GM12878 (cell line): ENCODE measurements around the gene PEX26. TPM values are rescaled to one million over a fixed set of nuclear protein-coding genes. Genes with fewer than 3 reads are reported as not detected.

Source experiments
- ATAC-seq: fragments of 200-7000 bp; cut with Tn5 transposase; 3 replicates; pipeline ENCODE4 v1.9.1; 2020; ENCODE audit warnings: mild to moderate bottlenecking, moderate library complexity
- BruUV-seq: library from RNA; stranded (reverse); fragments of 400-500 nt; replicated peaks from 2 replicates; lab custom pipeline; 2021; lab: Mats Ljungman, UMichigan
- CTCF ChIA-PET: fragments of 300-600 bp; sonication (Branson Sonifier 250); formaldehyde crosslinking; extraction: SDS; loops from one replicate; lab custom pipeline; 2021; ENCODE audit warnings: inconsistent platforms; lab: Yijun Ruan, JAX
- POLR2A ChIA-PET: fragments of 350-600 bp; formaldehyde crosslinking; extraction: SDS; loops from one replicate; lab custom pipeline; 2021; ENCODE audit warnings: inconsistent platforms; lab: Charles Lee
- RAD21 ChIA-PET: fragments of 300-600 bp; sonication (Branson Sonifier 250); formaldehyde crosslinking; loops from one replicate; lab custom pipeline; 2023; ENCODE audit warnings: antibody characterized with exemption; ENCODE audit not compliant: unreplicated experiment; lab: Charles Lee
- SMC1A ChIA-PET: fragments of 300-600 bp; sonication (Branson Sonifier 250); formaldehyde crosslinking; loops from one replicate; lab custom pipeline; 2023; ENCODE audit not compliant: unreplicated experiment, uncharacterized antibody; lab: Charles Lee
- DNase-seq: peaks from one replicate; pipeline ENCODE4 v3.0.0-alpha.2; 2011; ENCODE audit warnings: low read depth, low spot score
- FAIRE-seq: peaks from 3 replicates; lab custom pipeline; 2011; peaks lifted over from hg19 to GRCh38; lab: Jason Lieb, UNC
- H2AFZ ChIP-seq: 2 replicates; pipeline ENCODE4 v1.6.0; 2011; ENCODE audit warnings: low read depth, low read length, control low read depth; ENCODE audit not compliant: control insufficient read depth
- H3K27ac ChIP-seq: 2 replicates; pipeline ENCODE4 v1.5.1; 2011; ENCODE audit warnings: control low read depth; ENCODE audit not compliant: control insufficient read depth, insufficient read depth
- H3K27me3 ChIP-seq, 2 experiments: replicated peaks in 1 of 2; 2 replicates each; pipeline versions ENCODE4 v1.6.0 to v1.6.1; 2011; ENCODE audit warnings: low read length in 1 of 2; ENCODE audit not compliant: control insufficient read depth in 2 of 2, insufficient read depth in 2 of 2
- H3K36me3 ChIP-seq, 2 experiments: 2 replicates each; pipeline ENCODE4 v1.5.1; 2011; ENCODE audit warnings: low read length in 1 of 2; ENCODE audit not compliant: control insufficient read depth in 2 of 2, insufficient read depth in 2 of 2
- H3K4me1 ChIP-seq: 2 replicates; pipeline ENCODE4 v1.6.1; 2011; ENCODE audit warnings: mild to moderate bottlenecking, low read length, moderate library complexity, mixed read lengths; ENCODE audit not compliant: control insufficient read depth, insufficient read depth
- H3K4me2 ChIP-seq: 2 replicates; pipeline ENCODE4 v1.6.0; 2011; ENCODE audit warnings: control low read depth; ENCODE audit not compliant: control insufficient read depth, insufficient read depth
- H3K4me3 ChIP-seq: fragments of 200-600 bp; sonication (generic); 2 replicates; pipeline ENCODE4 v1.5.1; 2016
- H3K79me2 ChIP-seq: 2 replicates; pipeline ENCODE4 v1.6.0; 2011; ENCODE audit warnings: low read length; ENCODE audit not compliant: control insufficient read depth, insufficient read depth
- H3K9ac ChIP-seq: 2 replicates; pipeline ENCODE4 v1.8.0; 2011; ENCODE audit warnings: low read length, control low read depth, mixed read lengths; ENCODE audit not compliant: control insufficient read depth, insufficient read depth
- H3K9me3 ChIP-seq: replicated peaks from 3 replicates; pipeline ENCODE4 v1.5.1; 2011; ENCODE audit warnings: mild to moderate bottlenecking, low read length; ENCODE audit not compliant: control insufficient read depth, insufficient read depth
- H4K20me1 ChIP-seq: 2 replicates; pipeline ENCODE4 v1.6.0; 2011; ENCODE audit not compliant: control insufficient read depth, insufficient read depth
- MYB ChIP-seq: fragments of 150-350 bp; IDR thresholded peaks from 2 replicates; pipeline ENCODE4 v1.6.1; 2014; ENCODE audit warnings: mild to moderate bottlenecking, low read depth, low read length, borderline replicate concordance
- NFYB ChIP-seq: IDR thresholded peaks from 2 replicates; pipeline ENCODE4 v1.6.1; 2011; ENCODE audit warnings: low read depth, mild to moderate bottlenecking, low read length, improper control_type of control experiment, moderate library complexity; ENCODE audit not compliant: insufficient read depth
- WGBS: methylation state at CpG from one replicate; pipeline ENCODE4 v1.1.6; 2016; ENCODE audit warnings: low lambda C conversion rate; ENCODE audit not compliant: insufficient replicate concordance, insufficient coverage; ENCODE audit errors: missing lambda C conversion rate; 5-methylcytosine and 5-hydroxymethylcytosine counted together
- in situ Hi-C: fragments of 300-500 bp; cut with MboI; formaldehyde crosslinking; loops from 9 replicates; pipeline ENCODE4 v1.14.3; 2018; ENCODE audit warnings: mixed read lengths
- intact Hi-C: fragments of 100-400 bp; cut with micrococcal nuclease; formaldehyde crosslinking; loops from one replicate; pipeline ENCODE4 v1.14.2; 2022; ENCODE audit not compliant: unreplicated experiment
- polyA plus RNA-seq, 11 experiments: library from polyadenylated mRNA; depleted of rRNA in 4 of 11; unstranded in 6 of 11; stranded (reverse) in 5 of 11; fragments of >200 nt; fragmentation: Nextera tagmentation in 4 of 11; fragmentation: Illumina TruSeq in 1 of 11; extraction: Ambion mirVana in 4 of 11; extraction: Trizol in 1 of 11; gene quantifications; 1 replicate in 1 of 11; 2 replicates in 10 of 11; pipeline versions ENCODE4 v1.2.1 to v1.2.3, GENCODE V29; 2011 to 2016; ENCODE audit warnings: inconsistent platforms in 2 of 11, missing spikeins in 2 of 11, low read depth in 1 of 11
- total RNA-seq, 4 experiments: library from RNA; depleted of rRNA in 3 of 4; stranded (reverse); fragments of >200 nt in 3 of 4; fragmentation: Illumina TruSeq in 1 of 4; extraction: Trizol in 1 of 4; gene quantifications; 2 replicates each; pipeline versions ENCODE4 v1.2.1 to v1.2.3, GENCODE V29; 2013 to 2021
- TF ChIP-seq, protein P1 (sequence below): IDR thresholded peaks from 2 replicates; pipeline ENCODE4 v1.6.1; 2011; ENCODE audit warnings: mild to moderate bottlenecking, low read depth, low read length, moderate library complexity; ENCODE audit not compliant: insufficient replicate concordance
- TF ChIP-seq, protein P2 (sequence below): fragments of 450-650 bp; IDR thresholded peaks from 2 replicates; pipeline ENCODE4 v1.6.1; 2016; ENCODE audit warnings: mild to moderate bottlenecking

Gene PEX26
- total and polyA plus RNA-seq, 10 of the 15 experiments (the other 5 are each of a cell fraction or from before 2014, with no cell fraction given) = 0.79 to 50.8 (median 22.4) TPM

DNA sequence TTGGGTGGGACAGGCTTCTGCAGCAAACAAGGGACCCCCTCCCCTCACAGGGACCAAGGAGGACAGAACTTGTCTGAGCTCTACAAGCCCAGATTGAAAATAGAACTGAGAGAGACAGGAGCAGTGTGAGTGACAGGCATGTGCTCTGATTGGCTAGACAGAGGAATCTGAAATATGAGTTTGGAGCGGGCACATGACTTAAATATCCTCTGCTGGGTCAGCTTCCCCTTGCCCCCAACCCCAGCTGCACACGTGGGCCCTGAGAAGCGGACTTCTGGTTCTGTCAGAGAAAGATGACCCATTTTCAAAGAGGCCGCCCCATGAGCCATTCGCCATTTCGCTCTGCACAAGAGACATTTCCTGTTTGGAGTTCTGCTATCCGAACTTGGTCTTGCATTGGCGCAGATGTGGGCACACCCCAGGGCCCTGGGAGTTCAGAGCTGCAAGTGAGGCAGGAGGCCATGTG is 38.1 kb downstream of the PEX26 start:
- Histone ChIP-seq H3K79me2 (peaks cover 21% of the 10 kb centered on the region), H2AFZ (no peak overlapping the region), H3K9me3 (no peaks in the 10 kb centered on the region; the same call in 2 of the 3 replicates), H4K20me1 (no peaks in the 10 kb centered on the region), H3K4me1 (peaks cover 17% of the 10 kb centered on the region), H3K4me2 (0 out of 2 replicates have a peak overlapping the region, but pooled peaks have one; percentile 32), H3K27me3 (no peaks in the 10 kb centered on the region; a peak in 1 of 4 replicates), H3K4me3 (no peak overlapping the region), H3K27ac (no peak overlapping the region), H3K9ac (no peak overlapping the region), H3K36me3 (no peaks in the 10 kb centered on the region)
- BruUV-seq = no TSS peak
- TF ChIP-seq NFYB = 0 out of 2 replicates have a peak, but pooled peaks have one; percentile 26
- TF ChIP-seq, protein P1, sequence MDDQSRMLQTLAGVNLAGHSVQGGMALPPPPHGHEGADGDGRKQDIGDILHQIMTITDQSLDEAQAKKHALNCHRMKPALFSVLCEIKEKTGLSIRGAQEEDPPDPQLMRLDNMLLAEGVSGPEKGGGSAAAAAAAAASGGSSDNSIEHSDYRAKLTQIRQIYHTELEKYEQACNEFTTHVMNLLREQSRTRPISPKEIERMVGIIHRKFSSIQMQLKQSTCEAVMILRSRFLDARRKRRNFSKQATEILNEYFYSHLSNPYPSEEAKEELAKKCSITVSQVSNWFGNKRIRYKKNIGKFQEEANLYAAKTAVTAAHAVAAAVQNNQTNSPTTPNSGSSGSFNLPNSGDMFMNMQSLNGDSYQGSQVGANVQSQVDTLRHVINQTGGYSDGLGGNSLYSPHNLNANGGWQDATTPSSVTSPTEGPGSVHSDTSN = peak; percentile 12
- TF ChIP-seq, protein P2, sequence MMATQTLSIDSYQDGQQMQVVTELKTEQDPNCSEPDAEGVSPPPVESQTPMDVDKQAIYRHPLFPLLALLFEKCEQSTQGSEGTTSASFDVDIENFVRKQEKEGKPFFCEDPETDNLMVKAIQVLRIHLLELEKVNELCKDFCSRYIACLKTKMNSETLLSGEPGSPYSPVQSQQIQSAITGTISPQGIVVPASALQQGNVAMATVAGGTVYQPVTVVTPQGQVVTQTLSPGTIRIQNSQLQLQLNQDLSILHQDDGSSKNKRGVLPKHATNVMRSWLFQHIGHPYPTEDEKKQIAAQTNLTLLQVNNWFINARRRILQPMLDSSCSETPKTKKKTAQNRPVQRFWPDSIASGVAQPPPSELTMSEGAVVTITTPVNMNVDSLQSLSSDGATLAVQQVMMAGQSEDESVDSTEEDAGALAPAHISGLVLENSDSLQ = peak; percentile 60; the same call in 1 of the 2 replicates
- TF ChIP-seq MYB = no peak
- DNase-seq (no peak), ATAC-seq (no peak), FAIRE-seq (no peak)
- in situ Hi-C loops = no loop called here
- intact Hi-C loops = no loop called here
- ChIA-PET SMC1A (interaction anchor here (0.7 to 1.4 kb wide), 4 partner anchors 9 to 39 kb away, joined by 3 to 5 read pairs (median 3); no protein-coding TSS in a partner anchor), RAD21 (interaction anchor here (6.2 kb wide), 1 partner anchor 39 kb away, joined by 34 read pairs; the partner anchor contains the start of gene PEX26), CTCF (interaction anchor here (0.6 to 2.0 kb wide), 3 partner anchors 29 to 902 kb away, joined by 3 to 6 read pairs (median 4); no protein-coding TSS in a partner anchor), POLR2A (no interaction called here)
- WGBS = 84% methylated on average over 8 of the region's 8 CpGs
